ENCODE measurements around the gene TMIE. TPM values are rescaled to one million over a fixed set of nuclear protein-coding genes. Genes with fewer than 3 reads are reported as not detected.

TMIE gene
- total and polyA plus RNA-seq, 2 of the 13 experiments (the other 11 are each of a cell fraction or from before 2014, with no cell fraction given): not detected

- ChIA-PET CTCF (ENCODE audit: low intra/inter-chr PET ratio, low total read pairs) (no interaction called here), POLR2A (no interaction called here)
- in situ Hi-C loops (cut with HindIII; ENCODE audit: extremely low pct_ligation_motif_present, low pct_unique_long_range_greater_than_20kb) (loop anchor here (5.0 kb wide), 1 partner anchor 193 kb away; no protein-coding TSS in a partner anchor), intact Hi-C loops (cut with micrococcal nuclease; ENCODE audit: unreplicated experiment) (no loop called here)
- DNase-seq (ENCODE audit: low spot score): no peak
- 60% methylated on average over 5 of the region's 22 CpGs for WGBS (ENCODE audit: low lambda C conversion rate)
- H3K9ac ChIP-seq (ENCODE audit: insufficient read depth, low read depth, low read length): no peak overlapping the region
- H3K4me3 ChIP-seq (replicated peaks in 1 of 3; ENCODE audit: insufficient read depth in 1 of 3, low read depth in 2 of 3, low read length in 3 of 3): no peak overlapping the region
- TF ChIP-seq PRMT3 (CRISPR knock-in tag; IDR thresholded peaks at IDR 0.05; ENCODE audit: borderline replicate concordance, low read depth): no peak
- no peak for TF ChIP-seq GLI4 (CRISPR knock-in tag; IDR thresholded peaks at IDR 0.05; ENCODE audit: borderline replicate concordance)
- no peak for TF ChIP-seq ZFP36 (IDR thresholded peaks at IDR 0.05; ENCODE audit: borderline replicate concordance, low read depth, low read length, partially characterized antibody)
- TF ChIP-seq IRF1 (CRISPR knock-in tag; IDR thresholded peaks at IDR 0.05; ENCODE audit: low read depth): no peak
- no peak for TF ChIP-seq ZNF569 (CRISPR knock-in tag; IDR thresholded peaks at IDR 0.05; ENCODE audit: borderline replicate concordance)
- no peak for TF ChIP-seq SMAD3 (CRISPR knock-in tag; IDR thresholded peaks at IDR 0.05)
- TF ChIP-seq KIAA2018 (CRISPR knock-in tag; IDR thresholded peaks at IDR 0.05; ENCODE audit: borderline replicate concordance): no peak
- TF ChIP-seq RARA (CRISPR knock-in tag; IDR thresholded peaks at IDR 0.05): no peak
- TF ChIP-seq SCMH1 (CRISPR knock-in tag; IDR thresholded peaks at IDR 0.05; ENCODE audit: borderline replicate concordance): no peak
- no peak overlapping the region for H3K27ac ChIP-seq (ENCODE audit: extremely low read length, insufficient read depth, low read length)
- H3K4me1 ChIP-seq (ENCODE audit: insufficient read depth, low read length): peaks cover 11% of the 10 kb centered on the region
- H2AFZ ChIP-seq (ENCODE audit: low read length): no peak overlapping the region
- no TSS peak for BruUV-seq (replicated peaks)
- no peak overlapping the region for H3K4me2 ChIP-seq (ENCODE audit: low read depth, low read length)
- ATAC-seq: no peak; the same call in 2 of the 3 replicates
- FAIRE-seq: no peak
- no peaks in the 10 kb centered on the region for H4K20me1 ChIP-seq (ENCODE audit: insufficient read depth, low read length)
- H3K9me3 ChIP-seq (ENCODE audit: low read length): no peaks in the 10 kb centered on the region
- H3K27me3 ChIP-seq (ENCODE audit: control insufficient read depth in 1 of 2, insufficient read depth in 2 of 2, low read length in 2 of 2): peaks cover 1 to 10% of the 10 kb centered on the region in 2 experiments; a peak in 3 of 5 replicates
- H3K36me3 ChIP-seq (replicated peaks in 1 of 2; ENCODE audit: control insufficient read depth in 1 of 2, insufficient read depth in 2 of 2, low read length in 2 of 2): no peaks in the 10 kb centered on the region
- no peaks in the 10 kb centered on the region for H3K79me2 ChIP-seq (ENCODE audit: insufficient read depth, low read length)
These were observed 12.8 kb downstream of the TMIE start for GRCh38 chr3:46713898-46714552.
